Measurements from ENCODE around the gene NDUFB1. TPM values are rescaled to one million over a fixed set of nuclear protein-coding genes. Genes with fewer than 3 reads are reported as not detected.

Gene NDUFB1
- total and polyA plus RNA-seq, 2 of the 4 experiments (the other 2 are of a cell fraction): 32.1 to 333 TPM

GRCh38 chr14:92093320-92093719 lies 28.2 kb downstream of the NDUFB1 start:
- WGBS, 2 experiments (ENCODE audit: extremely low coverage in 2 of 2, insufficient read length in 1 of 2): no CpG with 5 or more reads among the region's 1 CpG

More at GRCh38 chr14:92093320-92093719, 28.2 kb downstream of the NDUFB1 start:
- intact Hi-C loops (cut with micrococcal nuclease) (no loop called here), in situ Hi-C loops (cut with MboI; ENCODE audit: low sequenced_read_pairs) (no loop called here), dilution Hi-C loops (cut with HindIII; ENCODE audit: low sequenced_read_pairs, unreplicated experiment) (no loop called here)
- no peaks in the 10 kb centered on the region; the same call in 1 of the 2 replicates for H3K9me1 ChIP-seq (ENCODE audit: insufficient read depth, low read length)
- ChIA-PET POLR2A (ENCODE audit: unreplicated experiment) (no interaction called here), CTCF (no interaction called here)
- H2AFZ ChIP-seq (replicated peaks; ENCODE audit: low read length, poor library complexity): no peak overlapping the region
- no peak overlapping the region for H3K18ac ChIP-seq (ENCODE audit: low read depth, low read length)
- H3K27me3 ChIP-seq (ENCODE audit: control insufficient read depth, insufficient read depth, low read length): no peaks in the 10 kb centered on the region
- no peak overlapping the region for H4K5ac ChIP-seq (ENCODE audit: low read depth, low read length)
- no peak overlapping the region for H3K9ac ChIP-seq (ENCODE audit: low read depth, low read length)
- H2BK120ac ChIP-seq (ENCODE audit: low read depth, low read length): no peak overlapping the region
- H2AK5ac ChIP-seq (ENCODE audit: low read depth, low read length): no peak overlapping the region
- no TSS peak for BruUV-seq (replicated peaks)
- no peak overlapping the region for H3K56ac ChIP-seq (ENCODE audit: extremely low read depth, insufficient read depth, low read length)
- no peak overlapping the region for H3K23ac ChIP-seq (ENCODE audit: low read depth, low read length)
- H3K9me3 ChIP-seq (ENCODE audit: control insufficient read depth, insufficient read depth, low read length): no peaks in the 10 kb centered on the region
- no peak overlapping the region for H3K4ac ChIP-seq (ENCODE audit: low read depth, low read length)
- H3K27ac ChIP-seq (ENCODE audit: insufficient read depth, low read length): no peak overlapping the region
- H3K4me3 ChIP-seq (ENCODE audit: insufficient read depth, low read depth, low read length): no peak overlapping the region
- H2BK20ac ChIP-seq (ENCODE audit: low read depth, low read length): no peak overlapping the region
- TF ChIP-seq MAFK (IDR thresholded peaks at IDR 0.05; ENCODE audit: low read depth, low read length) (no peak), RAD21 (IDR thresholded peaks at IDR 0.05; ENCODE audit: low read length) (peak; percentile 13; the same call in 1 of the 2 replicates), CTCF (conservative IDR thresholded peaks at IDR 0.05; ENCODE audit: low read depth, low read length) (0 out of 2 replicates have a peak, but pooled peaks have one; percentile 8), MAZ (IDR thresholded peaks at IDR 0.05; ENCODE audit: borderline replicate concordance, low read depth, low read length) (no peak), BHLHE40 (IDR thresholded peaks at IDR 0.05; ENCODE audit: low read depth, low read length) (no peak), NFE2L2 (IDR thresholded peaks at IDR 0.05; ENCODE audit: low read depth, low read length) (no peak)
- no peak for ATAC-seq (ENCODE audit: low read depth)
- H4K91ac ChIP-seq (ENCODE audit: insufficient read depth, low read depth, low read length): no peak overlapping the region
- no peaks in the 10 kb centered on the region for H3K4me1 ChIP-seq (ENCODE audit: control insufficient read depth, insufficient read depth, low read length)
- no peak for DNase-seq
- H3K14ac ChIP-seq (replicated peaks; ENCODE audit: low read depth, low read length): no peak overlapping the region
- no peak overlapping the region for H2AK9ac ChIP-seq (replicated peaks; ENCODE audit: low read depth, low read length, poor library complexity)
- H3K36me3 ChIP-seq (ENCODE audit: control insufficient read depth, insufficient read depth, low read length): peaks cover 15% of the 10 kb centered on the region
- no peak overlapping the region for H2BK15ac ChIP-seq (ENCODE audit: low read depth, low read length)
- no peak overlapping the region for H2BK5ac ChIP-seq (ENCODE audit: low read depth, low read length, poor library complexity, severe bottlenecking)
- no peaks in the 10 kb centered on the region for H4K20me1 ChIP-seq (ENCODE audit: insufficient read depth, low read length)
- H4K8ac ChIP-seq (ENCODE audit: low read depth in 2 of 2, low read length in 2 of 2): no peak overlapping the region
- H3K79me1 ChIP-seq (ENCODE audit: low read depth in 1 of 2, low read length in 2 of 2): peaks cover 0 to 13% of the 10 kb centered on the region in 2 experiments; a peak in 2 of 4 replicates
- no peak overlapping the region for H3K4me2 ChIP-seq (ENCODE audit: low read depth, low read length)

All from IMR-90 (cell line).